ENCODE data around the gene AGPS.
"Not testable (repeated sequence)": the region's sequence is repeated elsewhere in the genome, so short reads cannot be mapped to it uniquely, and the experiment has no call there.

AGPS gene

DNA sequence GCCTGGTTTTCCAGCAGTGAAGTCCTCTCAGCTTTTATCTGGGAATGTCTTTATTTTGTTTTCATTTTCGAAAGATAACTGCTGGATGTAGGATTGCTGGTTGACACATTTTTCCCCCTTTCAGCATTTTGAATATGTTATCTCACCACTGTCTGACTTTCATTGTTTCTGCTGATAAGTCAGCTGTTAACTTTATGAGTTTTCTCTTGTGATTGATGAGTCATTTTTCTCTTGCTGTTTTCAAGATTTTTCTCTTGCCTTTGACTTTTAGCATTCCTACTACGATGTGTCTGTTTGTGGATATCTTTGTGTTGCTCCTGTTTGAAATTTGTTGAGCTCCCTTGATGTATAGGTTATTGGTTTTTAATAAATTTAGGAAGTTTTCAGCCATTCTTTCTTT, 85.5 kb downstream of the AGPS start:
- no peak for FAIRE-seq

DNA sequence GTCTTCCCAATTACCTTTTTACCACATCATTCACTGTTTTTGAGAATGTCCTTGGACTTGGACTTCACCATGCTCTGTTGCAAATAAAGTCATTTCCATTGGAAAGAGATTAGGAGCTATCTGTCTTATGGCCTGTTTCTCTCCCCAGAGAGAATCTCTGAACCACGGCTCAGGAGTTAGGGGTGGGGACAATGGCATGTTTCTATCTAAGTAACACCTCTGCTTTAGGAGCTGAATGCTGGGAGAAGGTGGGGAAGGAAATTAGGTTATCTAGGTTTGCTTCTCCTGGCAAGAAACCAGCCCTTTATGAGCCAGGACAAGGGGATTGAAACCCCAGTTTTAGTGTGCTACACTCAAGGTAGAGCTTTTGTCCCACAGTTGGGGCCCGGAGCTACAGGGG, 86.3 kb downstream of the AGPS start:
- no peak for FAIRE-seq

DNA sequence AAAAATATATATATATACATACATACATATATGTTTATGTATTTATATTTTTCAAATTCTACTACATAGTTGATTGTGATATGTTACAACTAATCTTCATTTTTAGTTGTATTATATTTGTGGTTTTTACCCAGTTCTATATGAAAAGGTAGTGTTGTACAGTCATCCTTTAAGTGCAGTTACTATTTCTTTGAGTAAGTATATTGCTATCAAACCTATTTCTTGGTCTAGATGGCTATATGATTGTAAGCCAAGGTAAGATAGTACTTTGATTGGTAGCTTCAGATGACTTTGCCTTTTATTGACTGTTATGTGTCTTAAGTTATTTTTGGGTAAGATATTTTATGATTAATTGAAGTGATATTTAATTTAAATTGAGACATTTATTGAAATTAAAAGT, 89.6 kb downstream of the AGPS start:
- no peak for FAIRE-seq

DNA sequence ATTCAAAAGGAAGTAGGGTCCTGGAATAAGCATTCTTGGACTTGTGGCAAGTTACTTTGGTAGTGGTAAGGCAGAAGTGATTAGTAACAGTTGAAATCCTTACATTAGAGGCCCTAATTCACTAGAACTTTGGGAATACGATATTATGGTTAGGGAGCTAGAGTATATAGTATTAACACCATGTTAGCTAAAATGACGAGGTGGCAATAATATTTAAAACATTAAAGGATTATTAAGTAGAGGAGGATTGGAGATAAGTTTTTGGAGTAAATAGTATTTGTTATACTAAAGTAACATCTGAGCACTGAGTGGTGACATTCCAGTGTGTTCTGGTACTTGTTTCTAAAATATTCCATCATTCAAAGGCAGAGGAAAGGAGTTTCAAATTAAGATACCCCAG, 91.0 kb downstream of the AGPS start:
- no peak for FAIRE-seq

DNA sequence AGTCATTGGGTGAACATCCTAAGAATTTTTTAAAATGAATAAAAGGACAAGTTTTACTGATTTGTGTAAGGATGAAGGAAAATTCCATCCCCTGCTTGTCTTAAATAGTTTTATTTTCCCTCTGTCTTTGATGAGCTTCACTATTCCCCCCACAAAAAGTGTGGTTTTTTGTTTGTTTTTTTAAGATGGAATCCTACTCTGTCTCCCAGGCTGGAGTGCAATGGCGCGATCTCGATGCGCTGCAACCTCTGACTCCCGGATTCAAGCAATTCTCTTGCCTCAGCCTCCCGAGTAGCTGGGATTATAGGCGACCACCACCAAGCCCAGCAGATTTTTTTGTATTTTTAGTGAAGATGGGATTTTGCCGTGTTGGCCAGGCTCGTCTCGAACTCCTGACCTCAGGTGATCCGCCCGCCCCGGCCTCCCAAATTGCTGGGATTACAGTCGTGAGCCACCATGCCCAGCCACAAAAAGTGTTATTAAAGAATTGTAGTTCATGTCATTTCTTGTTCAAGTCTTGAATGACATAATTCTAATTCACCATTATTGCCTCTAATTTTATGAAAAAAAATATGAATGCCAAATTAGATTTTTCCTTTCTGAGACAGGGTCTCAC, 91.7 kb downstream of the AGPS start:
- no peak for FAIRE-seq

DNA sequence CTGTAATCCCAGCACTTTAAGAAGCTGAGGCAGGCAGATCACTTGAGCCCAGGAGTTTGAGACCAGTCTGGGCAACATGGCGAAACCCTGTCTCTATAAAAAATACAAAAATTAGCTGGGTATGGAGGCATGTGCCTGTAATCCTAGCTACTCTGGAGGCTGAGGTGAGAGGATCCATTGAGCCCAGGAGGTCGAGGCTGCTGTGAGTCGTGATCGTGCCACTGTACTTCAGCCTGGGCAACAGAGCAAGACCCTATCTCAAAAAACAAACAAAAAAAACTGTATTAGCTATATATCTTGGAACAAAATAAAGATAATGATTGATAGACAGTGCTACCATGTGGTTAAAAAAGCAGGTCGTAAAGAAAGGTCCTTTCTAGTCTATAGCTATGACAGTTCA, 93.1 kb downstream of the AGPS start:
- not testable (repeated sequence) for FAIRE-seq

DNA sequence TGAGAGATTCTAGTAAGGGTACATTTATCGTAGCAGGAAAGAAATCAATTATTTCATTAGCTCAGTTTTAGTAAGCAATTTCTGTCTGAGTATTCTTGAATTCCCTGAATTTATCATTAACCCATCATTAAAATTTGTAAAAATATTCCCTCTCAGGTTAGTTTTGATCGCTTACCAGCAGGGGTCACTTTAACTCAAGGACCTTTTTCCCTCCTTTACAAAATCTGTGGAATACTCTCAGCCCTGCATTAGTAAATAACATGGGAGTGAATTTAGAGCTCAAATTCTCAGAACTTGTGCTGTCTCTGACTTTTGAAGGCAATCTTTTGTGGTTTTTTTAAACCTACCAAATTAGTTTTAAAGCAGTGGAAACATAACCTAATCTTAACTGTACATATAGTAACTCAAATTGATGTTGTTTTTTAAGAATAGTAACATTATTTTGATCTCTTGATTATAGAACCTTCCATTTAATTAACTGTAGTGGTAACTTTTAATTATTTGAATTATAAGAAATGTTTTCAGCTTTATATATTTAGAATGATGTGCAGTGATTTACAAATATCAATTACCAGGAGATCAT, 97.2 kb downstream of the AGPS start:
- peak; percentile 92 for FAIRE-seq

DNA sequence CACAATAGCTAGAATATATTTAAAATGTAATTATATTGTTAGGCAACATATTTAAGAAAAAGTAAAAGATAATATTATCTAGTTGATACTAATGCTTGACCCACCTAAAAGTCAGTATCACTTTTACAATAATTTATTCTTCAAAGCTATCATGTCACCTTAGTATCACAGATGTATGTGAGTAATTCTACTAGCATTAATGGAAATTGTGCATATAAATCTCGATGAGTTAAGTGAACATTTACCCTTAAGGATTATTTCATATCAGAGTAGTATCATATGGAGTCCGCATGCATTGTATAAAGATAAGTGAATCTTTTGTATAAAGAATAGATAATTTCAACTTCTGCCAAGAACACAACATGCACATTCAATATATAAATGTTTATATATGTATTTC, 103.4 kb downstream of the AGPS start:
- peak; percentile 25 for FAIRE-seq

DNA sequence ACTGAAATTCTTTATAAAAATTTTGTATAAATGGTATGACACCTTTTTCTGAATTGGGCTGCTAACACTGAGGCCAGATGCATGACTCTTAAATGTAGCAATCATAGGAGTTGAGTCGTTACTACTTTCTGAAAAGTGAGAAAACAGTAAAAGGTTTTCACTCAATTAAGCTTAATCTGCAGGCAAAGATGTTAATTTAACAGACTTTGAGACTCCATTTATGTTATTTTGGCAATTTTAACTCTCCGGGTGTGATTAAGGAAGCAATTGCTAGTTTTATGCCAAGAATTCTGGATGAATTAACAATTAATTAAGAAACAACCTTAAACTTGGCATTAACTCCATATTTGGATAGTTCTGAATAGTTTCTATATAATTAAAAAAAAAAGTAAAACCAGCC, 104.3 kb downstream of the AGPS start:
- FAIRE-seq, result no peak

DNA sequence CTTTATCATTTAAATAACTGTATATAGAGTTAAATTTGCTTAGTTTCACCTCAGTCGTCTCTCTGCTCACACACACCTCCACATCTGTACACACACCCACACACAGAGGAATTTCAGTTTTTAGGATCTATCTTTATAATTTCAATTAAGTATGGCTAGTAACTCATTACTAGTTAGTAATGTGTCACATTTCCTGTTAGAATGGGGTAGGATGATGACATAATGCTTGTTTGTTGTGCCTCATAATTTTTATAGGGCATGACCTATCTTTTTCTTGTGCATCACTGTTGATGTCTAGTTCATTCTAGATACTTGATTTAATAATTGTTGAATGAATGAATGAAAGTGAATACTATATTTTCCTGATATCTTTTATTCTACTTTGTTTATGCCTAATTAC, 108.6 kb downstream of the AGPS start:
- FAIRE-seq, result no peak

DNA sequence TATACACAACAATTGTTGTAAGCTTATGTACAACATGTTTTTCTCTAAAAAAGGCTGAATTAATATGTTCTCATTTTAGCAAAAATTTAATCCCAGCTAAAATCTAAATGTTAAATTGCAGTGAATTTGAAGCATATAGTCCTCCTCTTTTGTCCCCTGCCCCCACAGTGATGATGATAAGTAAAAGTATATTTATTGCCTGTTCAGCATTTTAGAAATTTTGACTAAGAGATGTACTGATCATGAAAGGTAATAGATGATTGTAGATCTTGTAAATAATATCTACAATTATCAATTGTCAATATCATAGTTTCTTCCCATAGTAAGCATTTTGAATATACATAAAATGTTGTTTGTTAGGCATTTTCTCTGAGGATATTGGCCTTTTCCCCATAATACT, 113.9 kb downstream of the AGPS start:
- no peak for FAIRE-seq

DNA sequence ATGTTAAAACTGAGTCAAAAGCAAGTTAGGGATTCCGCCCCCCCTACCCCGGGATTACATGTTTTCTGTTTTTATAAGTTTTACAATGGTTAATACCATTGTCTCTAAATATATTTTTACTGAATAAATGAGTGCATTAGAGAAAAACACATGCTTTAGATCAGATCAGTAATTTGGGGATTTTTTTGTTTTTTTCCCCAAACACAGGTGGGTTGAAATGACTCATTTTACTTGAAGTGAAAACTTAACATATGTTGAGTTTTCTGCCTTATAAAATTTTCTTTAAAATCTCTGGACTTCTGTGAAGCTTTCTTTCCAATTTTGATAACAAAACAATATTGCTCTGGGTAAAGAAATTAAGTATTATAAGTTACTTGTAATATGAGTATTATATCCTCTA, 114.4 kb downstream of the AGPS start:
- no peak for FAIRE-seq

DNA sequence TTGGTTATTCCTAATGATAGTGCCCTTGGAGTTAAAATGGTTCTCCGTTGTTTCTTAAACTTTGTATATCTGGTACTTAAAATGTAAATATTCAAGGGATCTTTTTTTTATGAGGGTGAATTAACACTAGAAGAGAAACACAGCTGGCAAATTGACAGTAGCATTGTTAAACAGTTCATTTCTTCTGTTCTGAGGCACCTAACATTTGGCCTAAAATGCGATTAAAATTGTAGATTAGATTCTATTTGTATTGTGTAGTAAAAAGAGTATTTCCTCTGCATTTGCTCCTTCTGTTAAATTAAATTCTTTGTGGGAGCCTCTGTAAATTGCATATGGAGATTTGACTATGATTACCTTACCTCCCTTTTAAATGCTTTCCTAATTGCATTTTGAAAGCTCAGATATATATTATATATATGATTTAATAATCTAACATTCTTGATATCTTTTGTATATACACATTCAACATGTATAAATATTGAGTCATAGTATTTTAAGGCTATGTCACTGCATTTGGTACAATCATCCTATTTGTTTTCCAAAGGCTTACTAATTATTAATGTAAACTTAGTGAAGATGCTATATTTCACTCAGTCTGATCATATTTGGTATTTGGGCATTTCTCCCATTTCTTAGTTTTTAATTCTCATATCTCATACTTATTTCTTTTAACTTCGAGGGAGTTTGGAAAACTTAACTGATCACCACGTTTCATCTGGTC, 124.4 kb downstream of the AGPS start:
- no peak for FAIRE-seq

DNA sequence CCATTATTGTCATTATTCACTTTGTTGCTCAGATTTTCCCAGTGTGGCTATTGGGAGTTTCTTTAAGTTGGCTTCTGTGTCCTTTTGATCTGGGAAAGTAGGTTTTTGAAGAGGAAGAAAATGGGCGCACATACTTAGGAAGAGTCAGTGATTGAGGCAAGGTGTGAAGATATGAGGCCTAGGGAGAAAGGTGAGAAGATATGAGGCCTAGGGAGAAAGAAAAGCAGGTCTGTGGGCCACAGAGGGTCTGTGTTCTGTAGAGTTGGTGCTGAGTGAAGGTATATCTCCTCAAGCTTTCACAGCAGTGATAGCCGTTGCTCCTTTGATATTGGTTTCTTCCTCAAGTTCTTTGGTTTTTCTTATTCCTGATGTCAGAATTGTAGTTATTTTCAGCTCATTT, 126.2 kb downstream of the AGPS start:
- no peak for FAIRE-seq

DNA sequence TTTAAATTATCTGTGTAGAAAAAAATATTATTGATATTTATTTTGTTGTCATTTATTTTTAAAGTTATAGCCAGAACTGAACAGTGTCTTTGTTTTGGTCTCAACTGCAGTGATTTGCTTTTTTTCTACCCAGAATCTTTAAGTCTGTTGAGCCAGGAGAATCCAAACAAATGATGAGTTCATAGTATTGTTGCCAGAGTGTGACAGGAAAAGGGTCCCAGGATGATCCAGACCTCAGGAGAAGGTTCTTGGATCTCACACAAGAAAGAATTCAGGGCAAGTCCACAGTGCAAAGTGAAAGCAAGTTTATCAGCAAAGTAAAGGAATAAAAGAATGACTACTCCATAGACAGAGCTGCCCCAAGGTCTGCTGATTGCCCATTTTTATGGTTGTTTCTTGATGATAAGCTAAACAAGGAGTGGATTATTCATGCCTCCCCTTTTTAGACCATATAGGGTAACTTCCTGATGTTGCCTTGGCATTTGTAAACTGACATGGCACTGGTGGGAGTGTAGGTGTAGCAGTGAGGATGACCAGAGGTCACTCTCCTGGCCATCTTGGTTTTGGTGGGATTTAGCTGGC, 127.1 kb downstream of the AGPS start:
- no peak for FAIRE-seq

DNA sequence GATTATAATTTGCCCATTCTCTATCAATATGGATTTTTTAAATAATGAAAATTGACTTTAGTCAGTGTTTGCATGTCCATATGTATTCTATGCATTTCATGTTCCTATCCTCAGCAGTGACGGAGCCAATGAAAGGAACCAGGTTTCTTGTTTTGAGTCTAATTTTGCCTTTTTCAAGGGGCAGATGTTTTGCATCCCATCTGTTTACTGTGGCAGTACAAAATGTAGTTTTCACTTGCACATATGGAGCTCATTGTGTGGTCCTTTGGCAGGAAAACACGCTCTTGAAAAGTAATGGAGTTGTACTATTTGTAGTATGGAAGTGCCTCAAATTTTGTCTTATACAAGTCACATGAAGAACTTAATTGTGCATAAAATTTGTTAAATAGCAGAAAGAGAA, 127.8 kb downstream of the AGPS start:
- no peak for FAIRE-seq

DNA sequence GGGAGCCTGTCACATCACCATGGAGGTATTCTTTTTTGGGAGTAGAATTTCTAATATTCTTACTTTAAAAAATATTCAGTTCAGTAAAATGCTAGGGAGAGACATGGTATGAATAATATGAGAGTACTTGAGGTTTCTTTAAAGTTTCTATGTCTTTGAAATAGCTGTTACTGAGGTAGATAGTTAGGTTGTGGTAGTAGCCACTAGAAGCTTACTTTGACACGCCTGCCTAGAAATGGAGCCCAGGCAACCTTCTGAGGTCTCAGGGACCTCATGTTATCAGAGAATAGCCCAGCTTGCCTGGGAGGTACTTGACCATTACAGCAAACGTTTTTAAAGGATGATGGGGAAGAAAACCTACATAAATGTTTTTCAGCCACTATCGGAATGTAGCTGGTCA, 131.2 kb downstream of the AGPS start:
- FAIRE-seq, result no peak

DNA sequence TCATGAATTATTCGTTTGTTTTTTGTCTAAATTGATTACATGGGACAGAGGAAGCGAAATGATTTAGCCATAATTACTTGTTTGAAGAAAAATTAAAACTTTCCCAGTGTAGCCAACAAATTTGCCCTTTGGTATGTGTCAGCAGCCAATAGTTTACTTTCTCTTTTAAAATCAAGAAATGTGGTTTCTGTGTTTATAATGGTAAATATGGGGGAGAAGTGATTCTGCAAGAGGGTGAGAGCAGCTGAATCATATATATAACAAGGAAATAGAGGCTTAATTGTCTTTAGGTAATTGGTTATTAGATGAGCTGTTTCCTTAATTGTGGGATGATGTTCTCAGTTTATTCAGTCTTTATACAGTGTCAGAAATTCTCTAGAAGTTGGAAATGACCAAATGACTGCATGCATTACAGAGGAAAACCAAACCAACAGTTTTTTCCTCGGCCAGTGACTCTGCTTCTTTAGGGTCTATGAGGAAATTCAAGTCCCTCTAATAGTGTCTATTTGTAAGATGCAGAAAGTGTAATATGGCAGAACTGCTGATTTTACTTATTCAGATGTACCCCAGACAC, 132.9 kb downstream of the AGPS start:
- no peak for FAIRE-seq

DNA sequence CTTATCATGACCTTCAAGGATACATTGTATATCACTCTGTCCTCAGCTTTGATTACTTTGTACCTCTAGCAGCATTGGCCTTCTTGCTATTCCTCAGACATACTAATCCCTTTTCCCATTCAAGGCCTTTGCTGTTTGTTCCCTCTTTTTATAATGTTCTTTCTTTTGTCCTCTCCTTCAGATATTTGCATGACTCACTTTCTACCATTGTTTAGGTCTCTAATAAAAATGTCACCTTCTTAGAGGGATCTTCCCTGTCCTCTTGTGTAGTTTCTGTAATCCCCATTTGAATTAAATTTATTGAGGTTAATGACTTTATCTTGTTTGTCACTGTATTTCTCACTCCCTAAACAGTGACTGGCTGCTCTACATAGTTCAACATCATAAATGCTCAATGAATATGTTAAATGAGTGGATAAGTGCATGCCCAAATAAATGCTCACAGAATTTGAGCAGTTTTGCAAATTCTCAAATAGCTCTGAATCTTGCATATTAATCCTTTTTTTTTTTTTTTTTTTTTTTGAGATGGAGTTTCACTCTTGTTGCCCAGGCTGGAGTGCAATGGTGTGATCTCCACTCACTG, 135.9 kb downstream of the AGPS start:
- FAIRE-seq, result no peak

DNA sequence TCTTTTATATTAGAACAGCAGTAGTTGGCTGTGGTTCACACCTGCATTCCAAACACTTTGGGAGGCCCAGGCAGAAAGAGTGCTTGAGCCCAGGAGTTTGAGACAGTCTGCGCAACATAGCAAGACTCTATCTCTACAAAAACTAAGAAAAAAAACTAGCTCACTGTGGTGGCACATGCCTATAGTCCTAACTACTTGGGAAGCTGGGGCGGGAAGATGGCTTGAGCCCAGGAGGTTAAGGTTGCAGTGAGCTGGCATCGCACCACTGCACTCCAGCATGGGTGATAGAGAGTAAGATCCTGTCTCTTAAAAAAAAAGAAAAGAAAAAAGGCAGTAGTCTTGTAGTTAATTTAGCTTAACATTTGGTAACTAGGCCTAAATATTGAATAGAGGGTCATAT, 136.6 kb downstream of the AGPS start:
- no peak for FAIRE-seq

DNA sequence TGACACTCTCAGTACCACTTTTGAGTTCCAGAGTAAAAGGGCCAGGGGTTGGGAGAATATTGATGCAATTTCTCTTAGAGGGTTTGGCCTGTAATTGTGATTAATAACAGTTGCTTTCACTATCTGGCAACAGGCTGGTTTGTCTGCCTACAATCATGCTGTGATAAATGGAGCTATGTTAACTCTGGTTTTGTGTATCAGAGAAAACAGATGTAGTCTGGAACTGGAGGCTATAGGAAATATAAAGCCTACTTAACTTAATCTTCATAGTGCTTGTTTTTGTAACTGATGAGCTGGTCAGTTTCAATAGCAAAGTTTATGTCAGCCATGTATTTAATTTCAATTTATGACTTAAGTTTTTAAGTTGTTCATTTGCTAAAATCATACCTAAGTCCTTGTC, 138.0 kb downstream of the AGPS start:
- FAIRE-seq, result no peak

DNA sequence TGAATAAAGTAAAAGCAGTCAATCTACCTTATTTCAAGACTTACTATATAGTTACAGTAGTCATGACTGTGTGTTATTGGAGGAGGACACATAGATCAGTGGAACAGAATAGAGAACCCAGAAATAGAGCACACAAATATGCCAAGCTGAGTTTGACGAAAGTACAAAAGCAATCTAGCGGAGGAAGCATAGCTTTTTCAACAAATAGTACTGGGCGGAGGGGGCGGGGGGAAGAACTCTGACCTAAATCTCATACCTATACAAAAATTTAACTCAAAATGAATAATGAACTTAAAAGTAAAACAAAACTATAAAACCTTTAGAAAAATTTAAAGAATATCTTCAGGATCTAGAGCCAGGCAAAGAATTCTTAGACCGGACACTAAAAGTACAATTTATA, 139.1 kb downstream of the AGPS start:
- FAIRE-seq, result no peak

DNA sequence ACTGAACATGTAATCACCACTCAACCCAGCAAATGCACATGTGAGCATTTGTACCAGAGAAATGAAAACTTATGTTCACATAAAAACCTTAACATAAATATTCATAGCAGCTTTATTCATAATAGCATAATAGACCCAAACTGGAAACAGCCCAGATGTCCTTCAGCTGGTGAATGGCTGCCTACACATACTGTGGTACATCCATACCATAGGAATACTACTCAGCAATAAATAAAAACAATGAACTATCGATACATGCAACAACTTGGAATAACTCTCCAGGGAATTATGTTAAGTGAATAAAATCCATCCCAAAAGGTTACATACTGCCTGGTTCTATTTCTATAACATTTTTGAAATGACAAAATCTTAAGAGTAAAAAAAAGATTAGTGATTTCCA, 140.0 kb downstream of the AGPS start:
- FAIRE-seq, result no peak

DNA sequence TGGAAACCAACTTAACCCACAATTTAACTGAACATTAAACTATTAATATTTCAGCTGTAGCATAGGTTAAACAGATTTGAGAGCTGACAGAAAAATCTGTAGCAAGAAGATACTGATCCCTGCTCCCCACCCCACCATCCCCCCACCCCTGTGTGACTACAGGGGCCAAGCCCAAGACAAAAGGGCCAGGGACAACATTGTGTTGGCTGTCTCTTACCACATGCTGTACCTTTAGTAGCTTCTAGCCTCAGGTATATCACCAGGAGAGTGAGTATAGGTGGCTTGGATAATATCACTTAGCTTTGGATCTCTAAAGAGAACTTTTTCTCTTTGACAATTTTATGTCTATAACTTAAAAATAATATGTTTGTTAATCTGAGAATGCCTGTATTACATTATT, 140.7 kb downstream of the AGPS start:
- no peak for FAIRE-seq

Measured in A204.1 (cell line).